ENCODE data around the gene MARCHF5.
"Not testable (repeated sequence)": the region's sequence is repeated elsewhere in the genome, so short reads cannot be mapped to it uniquely, and the experiment has no call there.

Gene MARCHF5

DNA sequence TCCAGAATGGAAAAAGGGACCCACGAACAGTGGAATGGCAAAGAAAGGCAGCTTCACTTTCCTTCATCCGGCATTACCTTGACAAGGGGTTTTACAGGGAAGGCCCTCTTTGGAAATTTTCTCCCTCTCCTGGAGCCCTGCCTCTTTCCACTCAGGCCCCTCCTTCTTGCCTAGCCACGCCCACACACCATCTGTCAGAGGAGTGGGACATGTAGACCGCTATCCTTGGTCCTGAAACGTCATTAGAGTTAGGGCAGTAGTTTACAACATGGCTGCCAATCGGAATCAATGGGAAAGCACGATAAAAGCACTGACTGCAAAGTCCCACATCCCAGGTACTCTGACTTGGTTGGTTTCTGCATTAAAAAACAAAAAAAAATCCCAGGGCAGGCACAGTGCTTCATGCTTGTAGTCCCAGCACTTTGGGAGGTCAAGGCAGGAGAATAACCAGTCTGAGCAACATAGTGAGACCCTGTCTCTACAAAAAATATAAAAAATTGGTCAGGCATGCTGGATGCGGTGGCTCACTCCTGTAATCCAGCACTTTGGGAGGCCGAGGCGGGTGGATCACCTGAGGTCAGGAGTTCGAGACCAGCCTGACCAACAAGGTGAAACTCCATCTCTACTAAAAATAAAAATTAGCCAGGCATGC, 96.4 kb downstream of the MARCHF5 start:
- DNase-seq (ENCODE audit: low read depth in 2 of 2), result no peak

DNA sequence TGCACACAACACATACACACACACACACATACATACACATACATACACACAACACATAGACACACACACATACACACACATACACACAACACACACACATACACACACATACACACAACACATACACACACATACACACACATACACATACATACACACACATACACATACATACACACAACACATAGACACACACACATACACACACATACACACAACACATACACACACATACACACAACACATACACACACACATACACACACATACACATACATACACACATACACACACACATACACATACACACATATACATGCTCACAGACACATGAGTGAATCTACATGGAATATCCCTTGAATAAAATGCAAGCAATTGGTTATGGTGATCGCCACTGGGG, 102.2 kb downstream of the MARCHF5 start:
- DNase-seq (ENCODE audit: low read depth in 2 of 2), result not testable (repeated sequence)

DNA sequence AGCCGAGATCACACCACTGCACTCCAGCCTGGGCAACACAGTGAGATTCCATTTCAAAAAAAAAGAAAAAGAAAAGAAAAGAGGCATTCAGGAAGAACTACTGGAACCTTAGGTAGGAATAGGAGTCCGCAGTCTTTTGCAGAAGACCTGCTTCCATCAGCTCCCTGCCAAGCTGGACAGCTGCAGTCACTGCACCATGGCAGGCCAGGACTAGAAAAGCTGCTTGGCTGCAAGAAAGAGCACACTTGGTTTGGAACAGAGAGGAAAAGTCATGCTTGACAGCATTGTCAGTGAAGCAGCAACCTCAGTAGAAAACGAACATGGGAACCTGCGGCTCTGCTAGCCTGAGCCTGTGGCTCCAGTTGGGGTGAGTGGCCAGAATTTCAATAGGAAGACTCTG, 104.3 kb downstream of the MARCHF5 start:
- no peak for DNase-seq (ENCODE audit: low read depth in 2 of 2)

DNA sequence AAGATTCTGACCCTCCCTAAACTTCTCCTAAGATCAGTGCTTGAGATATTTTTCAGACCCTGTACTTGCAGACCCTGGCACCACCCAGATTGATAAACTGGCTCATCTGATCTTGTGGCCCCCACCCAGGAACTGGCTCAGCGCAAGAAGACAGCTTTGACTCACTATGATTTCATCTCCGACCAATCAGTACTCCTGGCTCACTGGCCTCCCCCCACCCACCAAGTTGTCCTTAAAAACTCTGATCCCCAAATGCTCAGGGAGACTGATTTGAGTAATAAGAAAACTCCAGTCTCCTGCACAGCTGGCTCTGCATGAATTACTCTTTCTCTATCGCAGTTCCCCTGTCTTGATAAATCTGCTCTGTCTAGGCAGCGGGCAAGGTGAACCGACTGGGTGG, 111.3 kb downstream of the MARCHF5 start:
- not testable (repeated sequence) for DNase-seq (ENCODE audit: low read depth in 2 of 2)
